Left ventricle myocardium superior (tissue), 1 donor: Measurements from ENCODE around the gene ANKLE1. TPM values are rescaled to one million over a fixed set of nuclear protein-coding genes. Genes with fewer than 3 reads are reported as not detected.

Experiments used
- ATAC-seq: fragments of 200-7000 bp; cut with Tn5 transposase; one replicate; pipeline ENCODE4 v1.9.1; 2020; ENCODE audit warnings: mild to moderate bottlenecking, moderate library complexity
- DNase-seq: peaks from one replicate; pipeline ENCODE4 v3.0.0-alpha.2; 2020
- intact Hi-C: fragments of 100-400 bp; cut with micrococcal nuclease; formaldehyde crosslinking; loops from one replicate; pipeline ENCODE4 v1.11.0; 2022
- total RNA-seq: library from RNA; stranded (reverse); fragmentation: NEBNext Ultra II Directional; extraction: Animal tissue kit (Norgen Biotek cat#: 25700); gene quantifications from one replicate; pipeline ENCODE4 v1.2.1, GENCODE V29; 2021
- donor health status: DM: no; HTN: yes; CAD: no; lungs with severe emphysema.

ANKLE1 gene
- total RNA-seq, 1 donor from 2014 or later, result 0.12 TPM

DNA sequence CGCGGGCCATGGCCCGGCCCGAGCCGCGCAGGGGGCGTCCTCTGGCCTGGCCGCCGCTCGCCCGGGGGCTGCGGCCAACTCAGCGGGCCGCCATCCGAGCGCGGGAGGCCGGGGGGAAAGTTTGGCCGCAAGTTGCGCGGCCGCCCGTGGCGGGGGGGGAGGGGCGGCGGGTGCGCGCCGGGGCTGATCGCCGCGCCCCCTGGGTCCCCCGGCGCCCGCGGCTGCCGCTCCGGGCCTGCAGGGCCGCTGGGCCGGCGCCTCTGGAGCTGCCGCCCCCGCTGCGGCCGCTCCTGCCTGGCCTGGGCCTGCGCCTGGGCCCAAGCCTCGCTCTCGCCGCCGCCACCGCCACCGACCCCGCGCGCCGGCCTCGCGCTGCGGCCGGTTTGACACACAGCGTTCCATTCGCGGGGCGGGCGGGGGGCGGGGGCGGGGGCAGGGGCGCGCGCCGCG lies 36.1 kb upstream of the ANKLE1 start, which contains the start of gene NR2F6:
NR2F6 (minus strand) TSS at position 385 of the 450 bp plus-strand sequence. CDS start 699 bp downstream, outside the sequence.
- intact Hi-C loops, result no loop called here
- ATAC-seq, result no peak
- no peak for DNase-seq

DNA sequence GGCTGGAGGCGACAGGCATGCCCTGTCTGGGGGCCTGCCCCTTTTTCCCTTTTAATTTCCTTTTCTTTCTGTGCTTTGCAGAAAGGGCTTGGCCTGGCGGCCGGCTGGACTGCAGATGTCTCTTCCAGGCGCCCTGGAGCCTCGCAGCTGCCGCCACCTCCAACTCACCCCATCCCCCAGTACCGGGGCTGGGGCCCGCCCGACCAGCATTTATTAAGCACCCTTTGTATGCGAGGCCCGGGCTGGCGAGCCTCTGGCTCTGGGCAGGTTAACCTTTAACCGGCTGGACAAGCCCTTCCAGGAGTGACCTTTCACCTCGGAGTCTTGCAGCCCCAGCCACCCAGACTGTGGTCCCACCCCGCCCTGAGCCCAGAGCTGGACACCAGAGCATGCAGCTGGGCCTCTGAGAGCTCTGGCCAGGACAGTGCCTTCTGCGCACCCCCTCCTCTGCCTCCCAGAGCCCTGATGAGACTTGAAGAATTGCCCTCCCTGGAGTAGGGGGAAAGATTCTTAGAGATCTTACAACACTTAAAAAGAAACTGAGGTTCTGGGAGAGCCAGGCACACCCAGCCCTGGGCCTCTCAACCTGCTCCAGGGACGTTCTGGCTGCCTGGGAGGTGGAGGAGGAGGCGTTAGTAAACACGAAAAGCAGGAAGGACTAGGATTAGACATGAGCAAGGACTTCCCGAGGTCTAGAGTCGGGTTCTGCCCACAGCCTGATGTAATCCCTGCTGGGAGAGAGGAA lies 34.8 kb upstream of the ANKLE1 start:
- DNase-seq (peak; percentile 69), ATAC-seq (peak; percentile 10)
- intact Hi-C loops, result no loop called here

DNA sequence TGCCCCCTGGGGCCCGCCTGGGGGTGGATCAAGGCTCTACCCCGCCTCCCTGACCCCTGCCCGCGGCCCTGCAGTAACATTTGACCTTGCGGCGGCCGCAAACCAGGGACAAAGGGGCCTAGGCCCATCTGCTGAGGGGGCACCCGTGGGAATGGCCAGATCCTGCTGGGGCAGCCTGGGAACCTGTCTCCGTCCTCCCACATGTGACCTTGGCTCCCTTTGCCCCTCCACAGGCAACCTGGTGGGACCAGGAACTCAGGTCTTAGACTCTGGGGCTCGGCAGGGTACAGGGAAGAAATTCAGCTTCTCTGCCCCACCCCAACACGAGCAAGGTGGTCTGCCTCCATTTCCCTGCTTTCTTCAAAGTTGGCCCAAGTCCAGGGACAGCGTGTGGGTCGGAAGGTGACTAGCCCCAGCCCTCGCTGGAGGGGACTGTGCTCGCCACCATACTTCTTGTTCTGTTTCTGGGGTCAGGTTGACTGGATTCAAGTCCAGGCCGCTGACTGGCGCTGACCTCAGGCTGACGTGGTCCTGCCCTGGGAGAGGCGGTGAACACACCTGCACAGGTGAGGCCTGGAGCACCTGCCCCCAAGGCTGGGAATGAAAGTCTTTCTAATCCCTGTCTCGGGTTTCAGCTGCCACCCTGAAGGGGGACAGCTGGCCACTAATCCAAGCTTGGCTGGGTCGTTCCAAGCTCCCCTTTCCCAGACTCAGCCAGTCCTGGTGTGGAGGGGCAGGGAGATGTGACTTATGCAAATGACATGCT lies 33.5 kb upstream of the ANKLE1 start:
- intact Hi-C loops, result no loop called here
- ATAC-seq, result no peak

DNA sequence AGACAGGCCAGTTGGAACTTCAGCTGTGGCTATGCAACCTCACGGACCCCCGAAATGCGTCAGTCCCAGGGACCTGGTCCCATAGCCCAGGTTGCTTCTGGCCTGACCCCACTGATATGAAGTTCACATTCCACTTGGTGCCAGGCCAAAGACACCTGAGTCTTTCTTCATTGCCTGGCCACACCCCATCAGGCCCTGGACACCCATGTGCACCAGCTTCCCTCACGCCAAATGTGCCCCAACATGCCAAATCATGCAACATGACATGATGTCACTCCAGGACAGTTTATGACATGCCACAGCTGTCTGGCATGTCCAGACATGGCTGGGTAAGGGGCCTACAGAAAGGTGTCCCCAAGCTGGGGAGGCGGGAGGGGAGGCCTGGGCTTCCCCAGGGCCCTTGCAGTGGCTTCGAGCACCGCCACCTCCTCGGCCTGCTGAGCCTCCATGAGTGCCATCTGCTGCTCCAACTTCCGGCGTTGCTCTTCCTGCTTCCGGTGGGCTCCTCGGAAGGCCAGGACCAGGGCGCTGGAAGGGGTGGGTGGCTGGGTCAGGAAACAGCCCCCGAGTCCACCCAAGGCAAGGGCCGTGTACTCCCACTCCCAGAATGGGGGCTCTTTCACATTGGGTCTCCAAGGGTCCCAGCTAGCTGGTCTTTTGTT lies 31.7 kb upstream of the ANKLE1 start:
- DNase-seq, result no peak

More for the DNA sequence above, 33.5 kb upstream of the ANKLE1 start:
- no peak for DNase-seq

DNA sequence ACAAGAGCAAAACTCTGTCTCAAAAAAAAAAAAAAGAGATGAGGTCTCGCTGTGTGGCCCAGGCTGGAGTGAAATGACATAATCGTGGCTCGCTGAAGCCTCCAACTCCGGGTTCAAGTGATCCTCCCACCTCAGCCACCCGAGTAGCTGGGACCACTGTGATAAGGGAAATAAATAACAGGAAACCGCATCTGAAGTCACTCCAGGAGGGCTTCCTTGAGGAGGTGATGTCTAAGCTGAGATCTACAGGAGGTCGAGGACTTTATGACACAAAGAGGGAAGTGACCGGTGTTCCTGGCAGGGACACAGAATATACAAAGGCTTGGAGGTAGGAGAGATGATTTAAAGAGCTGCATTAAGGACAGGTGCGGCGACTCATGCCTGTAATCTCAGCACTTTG lies 27.1 kb upstream of the ANKLE1 start:
- DNase-seq (no peak), ATAC-seq (no peak)
- intact Hi-C loops, result no loop called here

More for the DNA sequence above, 31.7 kb upstream of the ANKLE1 start:
- intact Hi-C loops, result no loop called here
- ATAC-seq, result no peak

DNA sequence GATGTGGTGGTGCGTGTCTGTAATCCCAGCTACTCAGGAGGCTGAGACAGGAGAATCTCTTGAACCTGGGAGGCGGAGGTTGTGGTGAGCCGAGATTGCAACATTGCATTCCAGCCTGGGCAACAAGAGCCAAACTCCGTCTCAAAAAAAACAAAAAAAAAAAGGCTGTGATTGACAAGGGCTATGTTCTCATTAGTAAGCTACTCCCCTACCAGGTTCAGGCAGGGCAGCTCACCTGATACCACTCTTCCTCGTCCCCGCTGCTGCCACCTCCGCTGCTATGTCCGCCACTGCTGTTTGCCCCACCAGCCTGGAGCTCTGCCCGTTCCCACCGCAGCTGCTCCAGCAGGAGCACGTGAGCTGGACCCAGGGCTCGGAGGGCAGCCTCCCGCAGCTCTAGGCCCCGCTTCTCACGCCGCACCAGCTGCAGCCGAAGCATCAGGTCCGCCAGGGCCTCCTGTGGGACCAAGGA lies 26.5 kb upstream of the ANKLE1 start:
- no peak for DNase-seq
- intact Hi-C loops, result no loop called here
- ATAC-seq, result no peak

DNA sequence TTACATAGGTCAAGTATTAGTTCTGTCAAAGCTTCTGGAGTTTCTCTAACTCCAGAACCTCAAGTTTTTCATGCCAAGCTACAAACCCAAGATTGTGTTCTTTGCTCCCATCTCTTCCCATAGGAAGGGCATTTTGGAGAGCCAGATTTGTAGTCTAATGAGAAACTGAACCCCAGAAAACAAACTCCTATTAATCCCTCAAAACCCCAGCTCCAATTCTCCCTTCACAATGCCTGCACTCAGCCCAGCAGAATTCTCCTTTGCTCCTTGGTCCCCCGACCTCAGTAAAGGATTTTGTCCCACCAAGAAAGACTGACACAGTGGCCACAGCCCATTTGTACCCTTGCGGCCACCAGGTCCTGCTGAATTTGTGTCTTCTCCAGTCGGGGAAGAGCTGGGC lies 25.6 kb upstream of the ANKLE1 start:
- intact Hi-C loops, result no loop called here
- DNase-seq (no peak), ATAC-seq (no peak)

DNA sequence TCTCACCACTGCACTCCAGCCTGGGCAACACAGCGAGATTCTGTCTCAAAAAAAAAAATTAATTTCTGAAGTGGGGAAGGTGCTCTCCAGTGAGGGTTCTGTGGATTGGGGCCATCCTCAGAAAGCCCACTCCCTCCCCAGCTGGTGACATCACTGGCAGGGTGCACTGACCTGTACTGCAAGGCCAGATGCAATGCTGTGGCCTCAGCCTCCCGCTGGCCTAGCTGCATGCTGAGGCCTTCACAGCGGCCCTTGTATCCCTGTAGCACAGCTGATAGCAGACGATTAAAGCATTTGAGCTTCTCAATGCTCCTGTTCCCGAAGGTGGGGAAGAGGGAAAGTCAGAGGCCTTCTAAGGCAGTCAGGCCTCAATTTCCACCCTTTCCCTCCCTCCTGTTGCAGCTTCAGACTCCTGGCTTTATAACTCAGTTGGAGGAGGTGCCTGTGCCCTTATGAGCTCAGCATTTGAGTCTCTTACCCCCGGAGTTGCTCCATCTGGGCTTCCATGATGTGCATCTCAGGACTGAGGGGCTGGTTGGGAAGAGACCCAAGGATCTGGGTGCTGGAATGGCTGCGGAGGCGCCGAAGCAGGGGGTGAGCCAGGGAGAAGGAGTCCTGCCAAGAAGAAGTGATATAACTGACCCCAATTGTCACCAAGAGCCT lies 22.5 kb upstream of the ANKLE1 start:
- DNase-seq (no peak), ATAC-seq (no peak)
- intact Hi-C loops, result no loop called here

DNA sequence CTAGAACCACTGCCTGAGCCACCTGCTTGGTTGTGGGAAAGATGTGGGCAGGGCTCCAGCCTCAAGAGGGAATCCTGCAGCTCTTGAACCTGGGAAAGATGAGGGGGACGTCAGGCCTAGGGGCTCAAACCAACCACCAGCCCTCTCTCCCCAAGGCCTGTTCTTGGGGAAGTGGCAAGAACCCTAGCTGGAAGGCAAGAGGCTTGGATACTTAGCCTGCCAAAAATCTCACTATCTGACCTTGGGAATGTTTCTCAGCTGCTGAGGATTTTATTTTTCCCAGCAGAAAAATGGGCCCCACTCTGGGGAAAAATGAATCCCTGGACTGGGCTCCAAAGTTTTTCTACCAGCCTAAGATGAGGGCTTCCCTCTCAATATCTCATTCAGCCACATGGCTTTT lies 21.8 kb upstream of the ANKLE1 start:
- intact Hi-C loops, result no loop called here
- ATAC-seq, result no peak
- no peak for DNase-seq

DNA sequence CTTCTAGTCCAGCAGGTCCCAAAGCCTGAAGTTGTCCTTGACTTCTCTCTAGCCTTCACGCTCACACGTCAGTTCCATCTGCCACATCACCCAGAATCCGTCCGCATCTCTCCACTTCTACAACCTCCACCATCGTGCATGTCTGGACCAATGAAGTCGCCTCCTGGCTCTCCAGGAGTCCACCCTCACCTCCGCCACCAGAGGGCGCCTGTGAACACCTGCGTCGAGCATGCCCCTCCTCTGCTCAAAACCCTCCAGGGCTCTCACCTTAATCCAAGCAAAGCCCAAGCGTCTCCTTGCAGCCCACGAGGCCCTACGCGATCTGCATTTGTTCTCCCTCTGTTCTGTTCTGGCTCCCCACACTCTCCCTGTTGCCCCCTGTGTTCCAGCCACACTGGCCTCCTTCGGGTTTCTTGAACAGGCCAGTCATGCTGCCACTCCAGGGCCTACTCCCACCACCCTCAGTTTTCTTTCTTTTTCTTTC lies 20.8 kb upstream of the ANKLE1 start:
- DNase-seq (peak; percentile 90), ATAC-seq (peak; percentile 88)
- intact Hi-C loops, result no loop called here

DNA sequence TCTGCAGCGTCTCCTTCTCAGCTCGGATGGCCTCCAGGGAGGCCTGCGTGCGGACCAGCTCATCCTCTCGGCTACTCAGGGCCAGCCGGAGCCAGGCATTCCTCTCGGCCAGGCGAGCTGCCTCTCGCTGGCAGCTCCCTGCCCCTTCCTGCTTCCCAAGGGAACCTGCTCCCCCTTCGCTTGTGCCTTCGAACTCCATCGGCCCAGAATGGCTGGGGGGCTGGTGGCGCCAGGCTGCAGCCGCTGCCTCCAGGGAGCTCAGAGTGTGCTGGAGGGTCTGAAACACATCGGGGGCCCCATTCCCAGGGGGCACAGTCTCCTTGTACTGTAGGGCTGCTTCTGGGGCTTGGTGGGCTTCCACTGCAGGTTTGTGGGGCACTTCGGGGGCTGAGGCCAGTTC lies 19.1 kb upstream of the ANKLE1 start:
- no peak for ATAC-seq
- no peak for DNase-seq
- intact Hi-C loops, result no loop called here

DNA sequence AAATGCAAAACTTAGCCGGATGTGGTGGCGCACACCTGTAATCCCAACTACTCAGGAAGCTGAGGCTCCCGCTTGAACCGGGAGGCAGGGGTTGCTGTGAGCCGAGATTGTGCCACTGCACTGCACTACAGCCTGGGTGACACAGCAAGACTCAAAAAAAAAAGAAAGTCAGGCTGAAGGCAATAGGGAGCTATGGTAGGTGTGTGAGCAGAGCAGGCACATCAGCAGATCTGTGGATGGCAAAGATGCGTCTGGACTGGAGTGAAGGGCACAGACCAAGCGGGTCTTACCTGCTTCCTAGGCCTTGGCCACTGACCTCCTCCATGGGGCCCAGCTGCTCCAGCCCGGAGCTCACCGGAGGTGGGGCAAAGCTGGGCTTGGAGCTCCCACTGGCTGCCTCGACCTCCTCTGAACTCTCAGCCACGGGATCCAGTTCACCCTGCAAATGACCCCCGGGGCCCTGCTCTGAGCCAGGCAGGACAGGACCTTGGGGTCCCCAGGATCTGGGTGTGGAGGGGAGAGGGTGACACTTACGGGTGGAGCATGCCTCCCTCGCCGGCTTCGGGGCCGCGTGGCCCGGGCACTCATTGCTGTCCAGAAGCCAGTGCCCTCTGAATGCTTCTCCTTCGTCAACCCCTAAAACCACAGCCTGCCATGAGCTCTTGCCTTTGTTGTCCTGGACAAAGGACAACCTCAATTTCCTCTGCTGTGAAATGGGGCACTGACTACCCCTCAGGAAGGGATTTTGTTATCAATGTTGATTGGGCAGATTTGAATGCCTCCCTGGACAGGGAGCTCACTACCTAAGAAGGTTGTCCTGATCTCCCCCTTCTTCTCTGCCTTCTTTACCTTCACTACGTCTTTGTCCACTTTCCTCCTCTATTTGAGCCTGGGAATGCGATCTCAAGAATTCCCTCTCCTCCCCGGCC lies 17.7 kb upstream of the ANKLE1 start:
- no peak for DNase-seq
- intact Hi-C loops, result no loop called here
- no peak for ATAC-seq

DNA sequence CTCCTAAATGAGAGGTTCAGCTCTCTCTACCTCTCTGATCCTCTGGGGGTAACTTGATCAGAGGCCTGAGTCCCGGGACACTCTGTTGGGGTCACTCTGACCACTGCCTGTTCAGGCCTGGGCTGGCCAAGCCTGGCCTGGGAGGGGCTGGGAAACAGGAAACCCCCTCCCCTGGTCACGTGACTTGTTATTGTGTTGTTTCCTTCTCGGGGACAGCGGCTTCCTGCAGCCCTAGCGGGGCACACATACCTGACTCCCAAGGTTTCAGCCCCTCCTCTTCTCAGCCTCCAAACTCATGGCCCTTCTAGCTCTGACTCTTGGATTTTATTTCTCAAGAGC lies 17.1 kb upstream of the ANKLE1 start, which contains the start of gene USHBP1:
USHBP1 (minus strand) TSS at position 105 of the 339 bp plus-strand sequence. CDS start 446 bp downstream, outside the sequence.
- peak; percentile 3 for ATAC-seq
- peak; percentile 53 for DNase-seq
- intact Hi-C loops, result no loop called here

DNA sequence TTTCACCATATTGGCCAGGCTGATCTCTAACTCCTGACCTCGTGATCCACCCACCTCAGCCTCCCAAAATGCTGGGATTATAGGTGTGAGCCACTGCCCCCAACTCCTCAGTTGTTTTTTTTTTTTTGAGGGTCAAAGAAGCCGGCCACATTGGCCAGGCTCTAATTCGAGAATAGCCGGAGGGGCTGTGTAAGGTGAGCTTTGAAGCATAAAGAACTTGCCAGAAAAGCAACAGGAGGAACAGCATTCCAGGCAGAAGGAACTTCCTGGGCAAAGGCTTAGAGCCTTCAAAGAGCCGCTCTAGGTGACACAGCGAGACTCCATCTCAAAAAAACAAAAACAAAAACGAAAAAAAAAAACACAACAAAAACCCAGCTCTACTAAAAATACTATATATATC lies 15.7 kb upstream of the ANKLE1 start:
- ATAC-seq, result no peak
- intact Hi-C loops, result no loop called here
- no peak for DNase-seq

DNA sequence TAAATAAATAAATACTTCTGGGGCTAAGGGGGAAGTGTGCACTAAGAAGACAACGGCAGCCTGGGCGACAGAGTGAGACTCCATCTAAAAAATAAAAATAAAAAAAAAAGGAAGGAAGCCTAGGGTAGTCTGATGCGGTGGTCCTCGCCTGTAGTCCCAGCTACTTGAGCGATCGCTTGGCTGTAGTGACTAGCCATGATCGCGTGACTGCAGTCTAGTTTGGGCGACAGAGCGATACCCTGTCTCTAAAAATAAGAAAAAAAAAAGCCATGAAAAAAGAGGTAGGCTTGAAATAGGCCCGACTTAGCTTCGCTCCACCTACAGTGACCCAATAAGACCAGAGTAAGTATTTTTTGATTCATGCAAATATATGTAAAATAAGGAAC lies 15.1 kb upstream of the ANKLE1 start:
- intact Hi-C loops, result no loop called here
- no peak for DNase-seq

DNA sequence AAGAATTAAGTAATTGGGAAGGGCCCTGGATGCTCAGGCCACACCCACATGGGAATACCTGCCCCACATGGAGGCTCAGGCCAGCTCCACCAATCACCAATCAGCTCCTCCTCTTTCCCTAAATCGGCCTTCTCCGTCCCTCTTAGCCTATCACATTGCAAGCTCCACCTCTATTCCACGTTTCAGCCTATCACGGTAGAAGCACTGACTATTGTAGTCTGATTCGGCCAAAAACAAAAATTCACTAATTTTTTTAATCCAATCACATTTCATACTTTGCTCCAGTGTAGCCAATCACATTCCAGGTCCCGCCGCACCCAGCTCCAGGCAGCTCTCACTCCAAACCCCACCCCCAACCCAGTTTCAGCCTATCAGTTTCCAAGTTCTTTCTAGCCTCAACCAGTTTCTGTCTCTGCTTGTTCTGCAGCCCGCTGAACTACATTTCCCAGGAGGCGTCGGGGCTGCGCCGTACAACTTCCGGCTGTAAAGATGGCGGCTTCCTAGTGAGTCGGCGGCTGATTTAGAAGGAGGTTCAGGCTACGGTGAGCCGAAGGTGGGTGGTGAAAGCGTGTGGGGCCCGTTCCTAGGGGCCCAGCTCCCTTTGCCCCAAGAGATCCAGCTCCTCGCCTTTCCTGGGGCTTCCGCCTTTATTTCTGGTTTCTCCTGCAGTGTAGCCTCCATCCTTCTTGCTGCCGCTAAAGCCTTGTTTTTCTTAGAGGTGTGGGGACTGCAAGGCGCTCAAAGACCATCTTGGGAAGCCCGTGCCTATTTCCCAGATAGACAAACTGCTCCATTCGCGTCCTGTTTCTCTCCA lies 14.5 kb upstream of the ANKLE1 start, which contains the start of gene BABAM1:
BABAM1 (plus strand) TSS at position 469 of the 814 bp plus-strand sequence. CDS start 1,364 bp downstream, outside the sequence.
- DNase-seq (peak; percentile 91), ATAC-seq (peak; percentile 97)
- intact Hi-C loops, result no loop called here

More for the DNA sequence above, 15.1 kb upstream of the ANKLE1 start:
- ATAC-seq, result no peak

DNA sequence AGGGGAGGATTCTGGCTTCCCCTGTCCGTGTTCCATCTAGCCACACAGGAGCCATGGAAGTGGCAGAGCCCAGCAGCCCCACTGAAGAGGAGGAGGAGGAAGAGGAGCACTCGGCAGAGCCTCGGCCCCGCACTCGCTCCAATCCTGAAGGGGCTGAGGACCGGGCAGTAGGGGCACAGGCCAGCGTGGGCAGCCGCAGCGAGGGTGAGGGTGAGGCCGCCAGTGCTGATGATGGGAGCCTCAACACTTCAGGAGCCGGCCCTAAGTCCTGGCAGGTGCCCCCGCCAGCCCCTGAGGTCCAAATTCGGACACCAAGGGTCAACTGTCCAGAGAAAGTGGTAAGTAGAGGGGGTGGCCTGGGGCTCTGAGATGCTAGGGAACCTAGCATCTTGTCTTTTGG lies 12.9 kb upstream of the ANKLE1 start:
- no peak for ATAC-seq
- no peak for DNase-seq
- intact Hi-C loops, result no loop called here
